B cell (primary cell): ENCODE results near the gene ATF7IP2.

Experiments
- EZH2 ChIP-seq: IDR thresholded peaks from 2 replicates; pipeline ENCODE4 v1.6.1; 2012; ENCODE audit warnings: borderline replicate concordance, low read depth, mild to moderate bottlenecking, moderate library complexity, low read length; ENCODE audit not compliant: insufficient read depth, poor library complexity, severe bottlenecking
- TF ChIP-seq, protein P1 (sequence below): fragments of 200-600 bp; IDR thresholded peaks from one replicate; pipeline ENCODE4 v1.8.0; 2022; ENCODE audit warnings: antibody characterized with exemption, mild to moderate bottlenecking

DNA sequence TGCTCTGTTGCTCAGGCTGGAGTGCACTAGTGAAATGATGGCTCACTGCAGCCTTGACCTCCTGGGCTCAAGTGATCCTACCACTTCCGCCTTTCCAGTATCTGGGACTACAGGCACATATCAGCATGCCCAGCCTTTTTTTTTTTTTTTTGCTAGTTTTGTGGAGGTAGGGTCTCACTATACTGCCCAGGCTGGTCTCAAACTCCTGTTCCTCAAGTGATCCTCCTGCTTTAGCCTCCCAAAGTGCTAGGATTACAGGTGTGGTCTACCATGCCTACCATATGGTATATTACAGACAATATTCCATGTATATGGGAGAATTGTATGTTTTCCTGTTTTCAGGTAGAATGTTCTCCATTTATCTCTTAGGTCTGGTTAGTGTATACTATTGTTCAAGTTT is 12.3 kb upstream of the ATF7IP2 start:
- TF ChIP-seq, protein P1, sequence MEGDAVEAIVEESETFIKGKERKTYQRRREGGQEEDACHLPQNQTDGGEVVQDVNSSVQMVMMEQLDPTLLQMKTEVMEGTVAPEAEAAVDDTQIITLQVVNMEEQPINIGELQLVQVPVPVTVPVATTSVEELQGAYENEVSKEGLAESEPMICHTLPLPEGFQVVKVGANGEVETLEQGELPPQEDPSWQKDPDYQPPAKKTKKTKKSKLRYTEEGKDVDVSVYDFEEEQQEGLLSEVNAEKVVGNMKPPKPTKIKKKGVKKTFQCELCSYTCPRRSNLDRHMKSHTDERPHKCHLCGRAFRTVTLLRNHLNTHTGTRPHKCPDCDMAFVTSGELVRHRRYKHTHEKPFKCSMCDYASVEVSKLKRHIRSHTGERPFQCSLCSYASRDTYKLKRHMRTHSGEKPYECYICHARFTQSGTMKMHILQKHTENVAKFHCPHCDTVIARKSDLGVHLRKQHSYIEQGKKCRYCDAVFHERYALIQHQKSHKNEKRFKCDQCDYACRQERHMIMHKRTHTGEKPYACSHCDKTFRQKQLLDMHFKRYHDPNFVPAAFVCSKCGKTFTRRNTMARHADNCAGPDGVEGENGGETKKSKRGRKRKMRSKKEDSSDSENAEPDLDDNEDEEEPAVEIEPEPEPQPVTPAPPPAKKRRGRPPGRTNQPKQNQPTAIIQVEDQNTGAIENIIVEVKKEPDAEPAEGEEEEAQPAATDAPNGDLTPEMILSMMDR, result no peak
- TF ChIP-seq EZH2, result no peak
